CD4-positive, CD25-positive, alpha-beta regulatory T cell (primary cell): ENCODE results near the gene PADI1. TPM values are rescaled to one million over a fixed set of nuclear protein-coding genes. Genes with fewer than 3 reads are reported as not detected.

Experiments
- ATAC-seq, 2 donors: fragments of 150-1000 bp; cut with Tn5 transposase; one replicate each; pipeline ENCODE4 v1.10.0; 2021; ENCODE audit warnings: low read depth in 2 of 2, moderate number of reproducible peaks in 2 of 2, moderate library complexity in 1 of 2
- DNase-seq, 3 donors: peaks; one replicate each; pipeline versions ENCODE4 v3.0.0 to v3.0.0-alpha.2; 2012 to 2022; ENCODE audit warnings: mixed read lengths in 1 of 3
- H3K27ac ChIP-seq: one replicate; pipeline ENCODE4 v1.7.0; 2013; ENCODE audit warnings: mild to moderate bottlenecking, low read length; ENCODE audit not compliant: insufficient read depth, poor library complexity, severe bottlenecking
- H3K27me3 ChIP-seq: one replicate; pipeline ENCODE4 v1.7.0; 2013; ENCODE audit warnings: low read length; ENCODE audit not compliant: control insufficient read depth, insufficient read depth
- H3K36me3 ChIP-seq: one replicate; pipeline ENCODE4 v1.7.0; 2013; ENCODE audit warnings: mild to moderate bottlenecking, low read length, moderate library complexity; ENCODE audit not compliant: control insufficient read depth, insufficient read depth
- H3K4me1 ChIP-seq: 2 replicates; pipeline ENCODE4 v1.7.0; 2013; ENCODE audit warnings: mild to moderate bottlenecking, low read length; ENCODE audit not compliant: insufficient read depth, control insufficient read depth, poor library complexity, severe bottlenecking
- H3K4me3 ChIP-seq: one replicate; pipeline ENCODE4 v1.7.0; 2013; ENCODE audit warnings: low read depth, mild to moderate bottlenecking, low read length, moderate library complexity
- H3K9me3 ChIP-seq, 2 experiments: 1 replicate in 1 of 2; 2 replicates in 1 of 2; pipeline ENCODE4 v1.7.0; 2013; ENCODE audit warnings: low read length in 2 of 2, mild to moderate bottlenecking in 1 of 2, moderate library complexity in 1 of 2; ENCODE audit not compliant: control insufficient read depth in 2 of 2
- H3K27ac Mint-ChIP-seq, 3 donors: one replicate each; pipeline ENCODE4 v1.8.0; 2020 to 2022; ENCODE audit warnings: mild to moderate bottlenecking in 3 of 3, mixed read lengths in 3 of 3, moderate library complexity in 2 of 3
- H3K27me3 Mint-ChIP-seq: one replicate; pipeline ENCODE4 v1.8.0; 2022; ENCODE audit warnings: mild to moderate bottlenecking, mixed read lengths
- H3K36me3 Mint-ChIP-seq: one replicate; pipeline ENCODE4 v1.8.0; 2020; ENCODE audit warnings: mixed read lengths
- H3K4me1 Mint-ChIP-seq, 4 donors: one replicate each; pipeline ENCODE4 v1.8.0; 2020 to 2022; ENCODE audit warnings: mixed read lengths in 4 of 4, mild to moderate bottlenecking in 1 of 4
- H3K4me3 Mint-ChIP-seq, 4 donors: one replicate each; pipeline ENCODE4 v1.8.0; 2020 to 2022; ENCODE audit warnings: mild to moderate bottlenecking in 4 of 4, mixed read lengths in 4 of 4, moderate library complexity in 3 of 4
- H3K9me3 Mint-ChIP-seq, 7 donors: one replicate each; pipeline ENCODE4 v1.8.0; 2020 to 2022; ENCODE audit warnings: mixed read lengths in 7 of 7, mild to moderate bottlenecking in 3 of 7, moderate library complexity in 2 of 7
- polyA plus RNA-seq, 4 donors: library from polyadenylated mRNA; unstranded; fragments of 300-500 nt; fragmentation: Illumina TruSeq; gene quantifications; one replicate each; pipeline ENCODE4 v1.2.3, GENCODE V29; 2021
- total RNA-seq: library from RNA; stranded (reverse); gene quantifications from one replicate; pipeline ENCODE4 v1.2.3, GENCODE V29; 2022

The PADI1 gene
- total and polyA plus RNA-seq, 5 donors from 2014 or later: not detected

DNA sequence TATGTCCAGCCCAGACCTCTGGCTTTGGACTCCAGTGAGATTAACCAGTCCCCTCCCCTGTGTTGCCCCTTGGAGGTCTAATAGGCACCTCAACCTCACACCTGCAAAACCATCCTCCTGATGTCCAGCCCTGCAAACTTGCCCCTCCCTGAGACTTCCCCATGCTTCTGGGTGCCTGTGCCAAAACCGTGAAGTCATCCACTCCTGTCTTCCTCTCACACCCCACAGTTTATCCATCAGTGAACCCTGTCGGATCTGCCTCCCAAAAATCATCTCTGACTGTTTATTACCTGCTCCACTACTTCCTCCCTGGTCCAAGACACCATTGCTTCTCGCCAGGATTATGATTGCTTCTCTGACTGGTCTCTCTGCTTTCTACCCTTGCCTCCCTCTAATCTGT lies 31.7 kb upstream of the PADI1 start:
- no peaks in the 10 kb centered on the region for H3K9me3 ChIP-seq
- no peak overlapping the region for H3K27ac ChIP-seq
- Mint-ChIP-seq H3K4me3 (no peak overlapping the region), H3K27me3 (peaks cover 38% of the 10 kb centered on the region), H3K4me1 (no peaks in the 10 kb centered on the region), H3K9me3 (peaks cover 0 to 4% (median 1%) of the 10 kb centered on the region in 7 donors), H3K36me3 (no peaks in the 10 kb centered on the region), H3K27ac (no peak overlapping the region)
- H3K36me3 ChIP-seq: no peaks in the 10 kb centered on the region
- H3K4me3 ChIP-seq: no peak overlapping the region
- no peaks in the 10 kb centered on the region for H3K27me3 ChIP-seq
- DNase-seq (no peak), ATAC-seq (no peak)
- no peaks in the 10 kb centered on the region for H3K4me1 ChIP-seq

GRCh38 chr1:17176306-17177061 lies 28.4 kb upstream of the PADI1 start:
- peaks cover 4% of the 10 kb centered on the region for H3K27me3 ChIP-seq
- H3K36me3 Mint-ChIP-seq: no peaks in the 10 kb centered on the region
- no peak for ATAC-seq

DNA sequence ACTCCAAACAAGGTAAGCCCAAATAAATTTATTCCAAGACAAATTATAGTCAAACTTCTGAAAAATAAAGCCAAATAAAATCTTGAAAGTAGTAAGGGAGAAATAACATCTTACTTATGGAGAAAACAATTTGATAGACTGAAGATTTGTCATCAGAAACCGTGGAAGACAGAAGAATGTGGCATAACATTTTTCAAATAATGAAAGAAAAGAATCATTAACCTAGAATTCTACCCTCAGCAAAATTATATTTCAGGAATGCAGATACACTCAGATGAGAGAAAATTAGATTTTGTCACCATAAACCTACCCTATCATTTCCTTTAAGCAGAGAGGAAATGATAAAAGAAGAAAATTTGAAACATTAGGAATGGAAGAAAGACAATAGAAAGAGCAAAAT lies 27.3 kb upstream of the PADI1 start:
- no peak overlapping the region for H3K4me3 ChIP-seq
- no peak overlapping the region for H3K4me3 Mint-ChIP-seq
- no peak overlapping the region for H3K27ac Mint-ChIP-seq
- peaks cover 5% of the 10 kb centered on the region for H3K4me1 ChIP-seq
- H3K27me3 Mint-ChIP-seq: peaks cover 51% of the 10 kb centered on the region
- peaks cover 0 to 19% (median 8%) of the 10 kb centered on the region in 4 donors for H3K4me1 Mint-ChIP-seq
- peaks cover 4% of the 10 kb centered on the region for H3K27me3 ChIP-seq
- H3K36me3 ChIP-seq: no peaks in the 10 kb centered on the region
- peaks cover 0 to 4% (median 2%) of the 10 kb centered on the region in 7 donors for H3K9me3 Mint-ChIP-seq
- ATAC-seq (no peak), DNase-seq (no peak)
- no peak overlapping the region for H3K27ac ChIP-seq
- no peaks in the 10 kb centered on the region for H3K9me3 ChIP-seq
- H3K36me3 Mint-ChIP-seq: no peaks in the 10 kb centered on the region

More at GRCh38 chr1:17176306-17177061, 28.4 kb upstream of the PADI1 start:
- Mint-ChIP-seq H3K27me3 (peaks cover 51% of the 10 kb centered on the region), H3K4me1 (peaks cover 0 to 12% (median 4%) of the 10 kb centered on the region in 4 donors), H3K27ac (no peak overlapping the region), H3K4me3 (no peak overlapping the region), H3K9me3 (peaks cover 0 to 4% (median 2%) of the 10 kb centered on the region in 7 donors)
- no peak overlapping the region for H3K4me3 ChIP-seq
- H3K36me3 ChIP-seq: no peaks in the 10 kb centered on the region
- no peaks in the 10 kb centered on the region for H3K4me1 ChIP-seq
- H3K27ac ChIP-seq: no peak overlapping the region
- DNase-seq: no peak
- no peaks in the 10 kb centered on the region for H3K9me3 ChIP-seq

DNA sequence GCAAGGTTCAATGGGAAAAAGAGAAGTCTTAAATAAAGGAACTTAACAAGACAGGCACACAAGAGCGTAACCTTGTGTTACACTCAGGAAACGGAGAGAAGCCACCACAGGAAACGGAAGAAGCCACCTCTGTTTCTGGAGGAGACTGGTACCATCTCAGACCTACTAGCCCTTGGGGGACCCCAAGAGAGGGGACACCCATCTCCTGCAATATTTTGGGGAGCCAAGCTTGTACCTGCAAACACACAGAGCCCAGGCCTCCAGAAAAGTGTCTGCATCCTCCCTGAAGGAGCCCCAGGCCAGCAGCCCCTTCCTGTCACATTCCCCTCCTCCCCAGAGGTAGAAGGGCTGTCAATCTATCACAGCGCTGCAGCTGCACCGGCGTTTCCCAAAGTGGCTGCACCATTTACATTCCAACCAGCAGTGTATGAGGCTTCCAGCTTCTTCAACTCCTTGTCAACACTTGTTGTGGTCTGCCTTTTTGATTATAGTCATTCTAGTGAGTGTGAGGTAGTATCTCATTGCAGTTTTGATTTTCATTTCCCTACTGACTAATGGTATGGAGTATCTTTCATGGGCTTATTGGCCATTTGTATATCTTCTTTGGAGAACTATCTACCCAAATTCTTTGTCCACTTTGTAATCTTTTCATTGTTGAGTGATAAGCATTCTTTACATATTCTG lies 23.0 kb upstream of the PADI1 start:
- H3K9me3 ChIP-seq: no peaks in the 10 kb centered on the region
- Mint-ChIP-seq H3K27me3 (peaks cover 16% of the 10 kb centered on the region), H3K36me3 (no peaks in the 10 kb centered on the region), H3K9me3 (peaks cover 0 to 2% (median 2%) of the 10 kb centered on the region in 7 donors), H3K27ac (peak overlapping the region; percentile 37 to 62 (median 54)), H3K4me3 (peak overlapping the region in 3 of 4 donors; percentile 5 to 62 (median 41)), H3K4me1 (peaks cover 0 to 32% (median 8%) of the 10 kb centered on the region in 4 donors)
- H3K4me3 ChIP-seq: peak overlapping the region; percentile 31
- no peaks in the 10 kb centered on the region for H3K36me3 ChIP-seq
- ATAC-seq (peak in 1 of 2 donors; percentile 62), DNase-seq (peak in 2 of 3 donors; percentile 20 to 59)
- no peak overlapping the region for H3K27ac ChIP-seq
- H3K4me1 ChIP-seq: peaks cover 5% of the 10 kb centered on the region
- H3K27me3 ChIP-seq: peaks cover 4% of the 10 kb centered on the region

DNA sequence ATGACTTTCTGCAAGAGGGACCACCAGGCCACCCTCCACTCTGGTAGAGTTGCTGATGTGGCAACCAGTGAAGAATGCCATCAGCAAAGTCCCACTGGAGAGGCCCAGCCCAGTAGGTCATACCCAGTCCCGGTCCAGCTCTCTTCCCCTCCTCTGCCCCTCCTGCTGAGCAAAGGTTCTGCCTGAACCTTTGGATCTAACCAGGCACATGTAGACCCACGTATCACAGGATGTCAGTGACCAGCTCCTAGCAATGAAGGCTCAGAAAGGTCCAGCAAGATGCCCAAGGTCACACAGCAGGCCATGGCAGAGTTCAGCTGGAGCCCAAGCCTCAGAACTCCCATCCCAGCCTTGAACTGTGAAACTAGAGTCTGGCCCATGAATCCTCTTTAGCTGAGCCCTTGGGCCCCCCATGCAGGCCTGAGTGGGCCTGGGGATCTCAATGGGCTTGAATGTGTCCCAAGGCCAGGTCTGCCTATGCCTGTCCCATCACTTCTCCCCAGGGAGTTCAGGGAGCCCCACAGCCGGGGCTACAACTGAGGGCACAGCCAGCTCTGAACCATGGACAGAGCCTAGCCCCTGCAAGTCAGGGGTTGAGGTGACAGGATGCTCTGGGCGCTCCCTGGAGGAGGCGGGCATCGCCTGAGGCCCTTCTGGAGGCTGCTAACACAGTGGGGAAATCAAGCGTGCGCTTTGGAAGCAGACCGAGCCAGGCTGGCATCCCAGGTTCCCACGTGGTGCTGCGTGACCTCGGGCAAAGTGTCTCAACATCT lies 21.4 kb upstream of the PADI1 start:
- Histone ChIP-seq H3K36me3 (no peaks in the 10 kb centered on the region), H3K27ac (no peak overlapping the region), H3K4me3 (no peak overlapping the region), H3K9me3 (no peaks in the 10 kb centered on the region), H3K27me3 (peaks cover 4% of the 10 kb centered on the region), H3K4me1 (peaks cover 5% of the 10 kb centered on the region)
- Mint-ChIP-seq H3K4me1 (peaks cover 0 to 34% (median 8%) of the 10 kb centered on the region in 4 donors), H3K4me3 (no peak overlapping the region), H3K27me3 (peaks cover 13% of the 10 kb centered on the region), H3K27ac (no peak overlapping the region), H3K9me3 (peaks cover 0 to 5% (median 4%) of the 10 kb centered on the region in 7 donors), H3K36me3 (no peaks in the 10 kb centered on the region)
- no peak for DNase-seq
- ATAC-seq: no peak

GRCh38 chr1:17184161-17184665 lies 20.7 kb upstream of the PADI1 start:
- no peak for DNase-seq
- Histone ChIP-seq H3K9me3 (peaks cover 0 to 3% of the 10 kb centered on the region in 2 experiments), H3K4me1 (peaks cover 5% of the 10 kb centered on the region), H3K4me3 (no peak overlapping the region), H3K27me3 (peaks cover 4% of the 10 kb centered on the region), H3K27ac (no peak overlapping the region), H3K36me3 (no peaks in the 10 kb centered on the region)
- Mint-ChIP-seq H3K36me3 (no peaks in the 10 kb centered on the region), H3K4me1 (peaks cover 0 to 34% (median 8%) of the 10 kb centered on the region in 4 donors), H3K27me3 (peaks cover 9% of the 10 kb centered on the region), H3K4me3 (peak overlapping the region in 1 of 4 donors; percentile 35), H3K27ac (no peak overlapping the region), H3K9me3 (peaks cover 0 to 9% (median 4%) of the 10 kb centered on the region in 7 donors)
- ATAC-seq: no peak

DNA sequence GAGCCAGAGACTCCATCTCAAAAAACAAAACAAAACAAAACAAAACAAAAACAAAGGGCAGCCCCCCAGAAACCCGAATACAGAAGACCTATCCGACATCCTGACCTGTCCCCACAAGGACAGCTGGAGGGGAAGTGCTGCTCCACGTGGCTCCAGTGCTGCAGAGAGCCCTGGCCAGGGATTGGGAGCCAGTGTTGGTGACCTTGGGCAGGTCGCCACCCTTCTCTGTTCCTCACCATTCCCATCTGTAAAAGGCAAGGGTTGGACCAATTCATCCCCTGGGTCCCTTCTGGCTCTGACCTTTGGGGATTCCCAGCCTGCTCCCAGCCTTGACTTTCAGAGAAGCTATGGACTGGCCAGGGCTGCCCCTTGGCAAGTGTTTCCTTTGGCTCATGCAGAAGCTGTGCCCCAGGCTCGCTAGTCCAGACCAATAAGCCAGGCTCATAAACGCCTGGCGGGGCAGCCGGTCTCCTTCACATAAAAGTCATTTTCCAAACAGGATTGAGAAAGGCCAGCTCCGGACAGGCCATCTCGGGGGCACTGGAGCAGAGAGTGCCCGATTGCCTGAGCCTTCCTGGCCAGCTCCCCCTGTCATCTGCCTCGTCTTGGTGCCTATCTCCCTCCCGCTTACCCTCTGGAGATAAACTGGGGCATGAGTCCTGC lies 20.0 kb upstream of the PADI1 start:
- Mint-ChIP-seq H3K4me3 (no peak overlapping the region), H3K36me3 (no peaks in the 10 kb centered on the region), H3K27ac (no peak overlapping the region), H3K27me3 (peaks cover 4% of the 10 kb centered on the region), H3K9me3 (peaks cover 0 to 9% (median 4%) of the 10 kb centered on the region in 7 donors), H3K4me1 (peaks cover 0 to 34% (median 7%) of the 10 kb centered on the region in 4 donors)
- H3K36me3 ChIP-seq: no peaks in the 10 kb centered on the region
- ATAC-seq: no peak
- peaks cover 3% of the 10 kb centered on the region for H3K27me3 ChIP-seq
- no peak for DNase-seq
- no peak overlapping the region for H3K27ac ChIP-seq
- H3K4me3 ChIP-seq: no peak overlapping the region
- peaks cover 0 to 3% of the 10 kb centered on the region in 2 experiments for H3K9me3 ChIP-seq
- peaks cover 5% of the 10 kb centered on the region for H3K4me1 ChIP-seq
